Muscle of leg (tissue), 11 donors: Measurements from ENCODE around the gene PKDREJ. TPM values are rescaled to one million over a fixed set of nuclear protein-coding genes. Genes with fewer than 3 reads are reported as not detected.

Experiments
- DNase-seq: peaks from one replicate; pipeline ENCODE4 v3.0.0; 2013
- H3K27ac ChIP-seq: one replicate; pipeline ENCODE4 v1.5.1; 2013; ENCODE audit warnings: mild to moderate bottlenecking, low read length, control low read depth
- H3K27me3 ChIP-seq: one replicate; pipeline ENCODE4 v1.6.1; 2013; ENCODE audit warnings: low read length; ENCODE audit not compliant: control insufficient read depth, insufficient read depth
- H3K36me3 ChIP-seq: one replicate; pipeline ENCODE4 v1.6.1; 2013; ENCODE audit warnings: low read length; ENCODE audit not compliant: control insufficient read depth, insufficient read depth
- H3K4me1 ChIP-seq: one replicate; pipeline ENCODE4 v1.6.1; 2013; ENCODE audit warnings: low read length; ENCODE audit not compliant: control insufficient read depth, insufficient read depth
- H3K4me3 ChIP-seq: one replicate; pipeline ENCODE4 v1.5.1; 2013; ENCODE audit warnings: low read length, control low read depth
- H3K9me3 ChIP-seq: replicated peaks from 2 replicates; pipeline ENCODE4 v1.6.1; 2013; ENCODE audit warnings: low read depth, low read length; ENCODE audit not compliant: control insufficient read depth
- WGBS: methylation state at CpG from one replicate; pipeline ENCODE4 v1.1.5; 2013; ENCODE audit warnings: missing lambda C conversion rate; ENCODE audit not compliant: insufficient coverage; 5-methylcytosine and 5-hydroxymethylcytosine counted together
- polyA plus RNA-seq, 8 donors: library from polyadenylated mRNA; unstranded; fragments of 120-200 nt; gene quantifications; one replicate each; pipeline versions ENCODE4 v1.2.1 to v1.2.3, GENCODE V29; 2013; ENCODE audit warnings: inconsistent platforms in 1 of 8, low replicate concordance in 1 of 8; ENCODE audit not compliant: insufficient read length in 8 of 8, insufficient read depth in 1 of 8
- total RNA-seq: library from RNA; stranded (reverse); fragments of 120-200 nt; gene quantifications from one replicate; pipeline ENCODE4 v1.2.4, GENCODE V29; 2013

The PKDREJ gene
- total and polyA plus RNA-seq, 9 donors, result 0.04 to 0.45 (median 0.35) TPM

GRCh38 chr22:46280063-46280817 lies 17.1 kb upstream of the PKDREJ start:
- Histone ChIP-seq H3K27ac (no peak overlapping the region), H3K4me1 (no peaks in the 10 kb centered on the region), H3K9me3 (no peaks in the 10 kb centered on the region), H3K36me3 (peaks cover 75% of the 10 kb centered on the region), H3K27me3 (no peaks in the 10 kb centered on the region), H3K4me3 (no peak overlapping the region)
- WGBS, result 95% methylated on average over 11 of the region's 12 CpGs
- DNase-seq, result no peak

DNA sequence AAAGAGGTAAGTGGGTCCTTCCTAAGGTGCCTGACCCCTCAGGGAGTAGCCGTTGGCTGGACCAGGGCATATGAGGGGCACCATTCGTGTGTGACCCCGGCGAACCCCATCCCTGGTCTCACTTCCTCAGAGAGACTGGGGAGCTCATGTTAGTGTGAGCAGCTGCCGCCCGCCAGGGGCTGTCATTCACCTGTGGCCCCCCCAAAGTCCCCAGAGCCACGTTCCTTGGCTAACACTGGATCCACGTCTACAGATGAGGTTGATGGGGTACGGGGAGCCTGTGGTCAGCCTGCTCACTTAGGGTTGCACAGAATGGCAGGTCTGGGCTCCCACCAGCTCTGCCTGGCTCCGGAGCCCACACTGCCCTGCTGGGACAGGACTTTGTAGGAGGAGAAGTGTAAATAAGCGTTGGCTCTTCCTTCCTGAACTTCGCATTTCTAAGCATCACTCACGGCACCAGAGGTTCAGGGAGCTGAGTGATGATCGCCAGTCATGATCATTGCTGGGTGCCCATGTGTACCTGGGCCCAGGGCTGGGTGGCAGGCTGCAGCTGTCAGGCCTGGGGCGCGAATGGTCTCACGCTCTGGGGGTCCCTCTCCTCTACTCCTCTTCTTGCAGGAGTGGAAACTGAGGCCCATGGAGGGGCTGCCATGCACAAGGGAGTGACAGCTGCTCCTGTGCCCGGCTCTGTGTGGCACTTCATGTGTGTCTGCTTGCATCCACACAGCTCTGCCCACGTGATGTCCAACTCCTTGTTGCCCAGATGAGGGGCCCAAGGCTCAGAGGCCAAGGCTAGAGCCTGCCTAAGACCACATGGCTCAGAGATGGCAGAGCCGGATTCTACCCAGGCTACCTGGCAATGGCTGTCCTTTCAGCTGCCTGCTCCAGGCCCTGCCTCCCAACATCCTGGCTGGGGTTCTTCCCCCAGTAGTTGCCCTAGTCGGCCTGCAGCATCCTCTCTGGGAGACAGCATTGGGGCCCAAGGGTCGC lies 15.8 kb upstream of the PKDREJ start:
- 95% methylated on average over 17 of the region's 22 CpGs for WGBS
- H3K4me3 ChIP-seq, result no peak overlapping the region
- DNase-seq, result no peak
- H3K4me1 ChIP-seq, result no peaks in the 10 kb centered on the region
- no peaks in the 10 kb centered on the region for H3K27me3 ChIP-seq
- H3K27ac ChIP-seq, result no peak overlapping the region
- H3K36me3 ChIP-seq, result peaks cover 74% of the 10 kb centered on the region
- H3K9me3 ChIP-seq, result no peaks in the 10 kb centered on the region

- H3K36me3 ChIP-seq, result peaks cover 82% of the 10 kb centered on the region
- WGBS, result no CpG with 5 or more reads among the region's 7 CpGs
- H3K27me3 ChIP-seq, result no peaks in the 10 kb centered on the region
- no peaks in the 10 kb centered on the region for H3K4me1 ChIP-seq
- H3K27ac ChIP-seq, result no peak overlapping the region
- no peak for DNase-seq
- H3K4me3 ChIP-seq, result no peak overlapping the region
- H3K9me3 ChIP-seq, result no peaks in the 10 kb centered on the region
These were observed 13.4 kb upstream of the PKDREJ start for GRCh38 chr22:46276563-46276962.

DNA sequence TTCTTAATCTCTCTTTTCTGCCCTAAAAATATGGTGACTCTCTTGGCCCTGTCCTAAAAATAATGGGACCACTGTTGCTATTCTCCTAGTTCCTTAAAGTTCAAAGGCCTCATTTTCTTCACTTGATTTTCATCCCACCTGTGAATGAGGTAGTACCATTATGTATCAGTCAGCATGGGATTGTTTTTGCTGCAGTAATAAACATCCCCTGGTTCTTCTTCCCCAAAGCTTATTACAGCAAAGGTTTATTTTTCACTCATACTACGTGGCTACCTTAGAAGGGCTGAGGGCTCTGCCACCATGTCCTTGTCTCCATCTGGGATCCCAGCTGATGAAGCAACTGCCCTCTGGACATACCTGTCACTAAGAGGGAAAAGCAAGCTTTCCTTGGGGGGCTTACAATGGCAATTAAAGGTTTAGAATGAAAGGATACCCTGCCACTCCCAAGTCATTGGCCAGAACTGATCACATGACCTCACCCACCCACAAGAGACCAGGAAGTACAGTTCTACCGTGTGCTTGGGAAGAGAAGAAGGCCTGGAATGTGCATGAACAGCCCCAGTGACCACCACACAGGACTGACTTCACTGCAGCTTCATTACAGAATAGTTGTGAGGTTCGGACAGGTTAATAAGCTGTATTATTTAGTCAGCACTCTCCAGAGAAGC lies 12.4 kb upstream of the PKDREJ start:
- H3K4me1 ChIP-seq, result no peaks in the 10 kb centered on the region
- whole genome bisulfite sequencing, result no CpG with 5 or more reads among the region's 3 CpGs
- H3K36me3 ChIP-seq, result peaks cover 76% of the 10 kb centered on the region
- H3K9me3 ChIP-seq, result no peaks in the 10 kb centered on the region
- no peaks in the 10 kb centered on the region for H3K27me3 ChIP-seq
- H3K4me3 ChIP-seq, result no peak overlapping the region
- DNase-seq, result no peak
- no peak overlapping the region for H3K27ac ChIP-seq

- H3K9me3 ChIP-seq, result no peaks in the 10 kb centered on the region
- WGBS, result 89% methylated on average over 7 of the region's 8 CpGs
- H3K27me3 ChIP-seq, result no peaks in the 10 kb centered on the region
- peaks cover 64% of the 10 kb centered on the region for H3K36me3 ChIP-seq
- no peak overlapping the region for H3K27ac ChIP-seq
- H3K4me1 ChIP-seq, result no peaks in the 10 kb centered on the region
- H3K4me3 ChIP-seq, result no peak overlapping the region
- DNase-seq, result no peak
These were observed 11.2 kb upstream of the PKDREJ start for GRCh38 chr22:46274381-46274780.

- H3K27ac ChIP-seq, result no peak overlapping the region
- H3K4me1 ChIP-seq, result peaks cover 7% of the 10 kb centered on the region
- WGBS, result 85% methylated on average over 9 of the region's 12 CpGs
- H3K4me3 ChIP-seq, result no peak overlapping the region
- peaks cover 61% of the 10 kb centered on the region for H3K36me3 ChIP-seq
- DNase-seq, result no peak
- H3K9me3 ChIP-seq, result no peaks in the 10 kb centered on the region
- no peaks in the 10 kb centered on the region for H3K27me3 ChIP-seq
These were observed 10.4 kb upstream of the PKDREJ start for GRCh38 chr22:46273432-46274148.

- WGBS, result 85% methylated on average over 11 of the region's 12 CpGs
- H3K27ac ChIP-seq, result no peak overlapping the region
- H3K36me3 ChIP-seq, result peaks cover 54% of the 10 kb centered on the region
- H3K27me3 ChIP-seq, result no peaks in the 10 kb centered on the region
- H3K4me1 ChIP-seq, result peaks cover 11% of the 10 kb centered on the region
- no peaks in the 10 kb centered on the region for H3K9me3 ChIP-seq
- no peak overlapping the region for H3K4me3 ChIP-seq
- DNase-seq, result no peak
These were observed 9.8 kb upstream of the PKDREJ start for GRCh38 chr22:46272762-46273431.

DNA sequence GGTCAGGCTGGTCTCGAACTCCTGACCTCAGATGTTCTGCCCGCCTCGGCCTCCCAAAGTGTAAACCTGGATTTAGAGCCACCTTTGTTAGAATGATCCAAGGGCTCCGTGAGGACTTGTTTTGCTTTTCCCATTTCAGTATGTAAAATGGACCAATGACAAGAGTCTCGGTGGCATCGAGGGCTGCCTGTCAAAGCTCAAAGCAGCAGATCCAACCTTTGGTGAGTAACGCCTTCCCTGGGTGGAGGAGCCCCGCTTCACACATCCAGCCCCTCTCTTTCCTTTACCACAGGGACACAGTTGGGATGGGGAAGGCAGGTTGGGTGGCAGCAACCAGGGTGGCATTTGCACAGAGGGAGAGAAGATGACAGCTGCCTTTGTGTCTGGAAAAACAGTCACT lies 9.1 kb upstream of the PKDREJ start:
- peaks cover 13% of the 10 kb centered on the region for H3K4me1 ChIP-seq
- no peak overlapping the region for H3K4me3 ChIP-seq
- DNase-seq, result no peak
- H3K9me3 ChIP-seq, result no peaks in the 10 kb centered on the region
- H3K27me3 ChIP-seq, result no peaks in the 10 kb centered on the region
- no peak overlapping the region for H3K27ac ChIP-seq
- WGBS, result 100% methylated on average over 4 of the region's 8 CpGs
- H3K36me3 ChIP-seq, result peaks cover 50% of the 10 kb centered on the region

GRCh38 chr22:46269564-46269963 lies 6.4 kb upstream of the PKDREJ start:
- no peak for DNase-seq
- H3K9me3 ChIP-seq, result no peaks in the 10 kb centered on the region
- H3K4me1 ChIP-seq, result peaks cover 16% of the 10 kb centered on the region
- 83% methylated on average over 7 of the region's 11 CpGs for WGBS
- no peaks in the 10 kb centered on the region for H3K27me3 ChIP-seq
- H3K36me3 ChIP-seq, result peaks cover 29% of the 10 kb centered on the region
- no peak overlapping the region for H3K27ac ChIP-seq
- H3K4me3 ChIP-seq, result no peak overlapping the region
